ENCODE results near the gene ZFR2. TPM values are rescaled to one million over a fixed set of nuclear protein-coding genes. Genes with fewer than 3 reads are reported as not detected.

The ZFR2 gene
- total RNA-seq, 1 experiment from 2014 or later, result not detected

DNA sequence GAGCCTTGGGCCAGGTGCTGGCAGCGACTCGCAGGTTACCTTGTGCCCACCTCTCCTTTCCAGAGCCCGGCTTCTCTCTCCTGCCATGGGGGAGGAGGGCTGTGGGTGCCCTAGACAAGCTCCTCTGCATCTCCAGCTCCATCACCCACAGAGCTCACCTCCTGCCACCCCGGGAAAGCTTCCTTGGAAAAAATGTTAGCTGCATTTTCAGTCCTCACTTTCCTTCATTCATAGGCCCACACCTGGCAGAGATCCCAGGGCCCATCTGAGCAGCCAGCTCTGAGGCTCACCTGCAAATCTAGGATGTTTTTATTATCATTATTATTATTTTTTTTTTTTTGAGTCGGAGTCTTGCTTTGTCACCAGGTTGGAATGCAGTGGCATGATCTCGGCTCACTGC is 36.8 kb downstream of the ZFR2 start:
- no peak for DNase-seq
- Mint-ChIP-seq H3K27me3 (ENCODE audit: unreplicated experiment) (peaks cover 8% of the 10 kb centered on the region), H3K36me3 (ENCODE audit: insufficient read depth, unreplicated experiment) (no peaks in the 10 kb centered on the region), H3K9me3 (ENCODE audit: low read depth, unreplicated experiment) (no peaks in the 10 kb centered on the region), H3K27ac (ENCODE audit: unreplicated experiment) (no peak overlapping the region), H3K4me1 (ENCODE audit: low read depth, unreplicated experiment) (no peaks in the 10 kb centered on the region), H3K4me3 (ENCODE audit: low read depth, unreplicated experiment) (no peak overlapping the region)
- CTCF ChIA-PET, result interaction anchor here (0.6 kb wide), 1 partner anchor 17 kb away, joined by 3 read pairs; no protein-coding TSS in a partner anchor
- intact Hi-C loops (cut with micrococcal nuclease; ENCODE audit: unreplicated experiment), result no loop called here
- no peak for TF ChIP-seq CTCF (IDR thresholded peaks at IDR 0.05; ENCODE audit: unreplicated experiment)
- no TSS peak for BruUV-seq (replicated peaks)

- no peak for TF ChIP-seq CTCF (IDR thresholded peaks at IDR 0.05; ENCODE audit: unreplicated experiment)
- Mint-ChIP-seq H3K36me3 (ENCODE audit: insufficient read depth, unreplicated experiment) (no peaks in the 10 kb centered on the region), H3K27ac (ENCODE audit: unreplicated experiment) (no peak overlapping the region), H3K4me3 (ENCODE audit: low read depth, unreplicated experiment) (no peak overlapping the region), H3K4me1 (ENCODE audit: low read depth, unreplicated experiment) (no peaks in the 10 kb centered on the region), H3K27me3 (ENCODE audit: unreplicated experiment) (peaks cover 8% of the 10 kb centered on the region), H3K9me3 (ENCODE audit: low read depth, unreplicated experiment) (no peaks in the 10 kb centered on the region)
- intact Hi-C loops (cut with micrococcal nuclease; ENCODE audit: unreplicated experiment), result no loop called here
- BruUV-seq (replicated peaks), result no TSS peak
- CTCF ChIA-PET, result no interaction called here
- DNase-seq, result no peak
Observed at GRCh38 chr19:3831601-3832000, 37.2 kb downstream of the ZFR2 start.

DNA sequence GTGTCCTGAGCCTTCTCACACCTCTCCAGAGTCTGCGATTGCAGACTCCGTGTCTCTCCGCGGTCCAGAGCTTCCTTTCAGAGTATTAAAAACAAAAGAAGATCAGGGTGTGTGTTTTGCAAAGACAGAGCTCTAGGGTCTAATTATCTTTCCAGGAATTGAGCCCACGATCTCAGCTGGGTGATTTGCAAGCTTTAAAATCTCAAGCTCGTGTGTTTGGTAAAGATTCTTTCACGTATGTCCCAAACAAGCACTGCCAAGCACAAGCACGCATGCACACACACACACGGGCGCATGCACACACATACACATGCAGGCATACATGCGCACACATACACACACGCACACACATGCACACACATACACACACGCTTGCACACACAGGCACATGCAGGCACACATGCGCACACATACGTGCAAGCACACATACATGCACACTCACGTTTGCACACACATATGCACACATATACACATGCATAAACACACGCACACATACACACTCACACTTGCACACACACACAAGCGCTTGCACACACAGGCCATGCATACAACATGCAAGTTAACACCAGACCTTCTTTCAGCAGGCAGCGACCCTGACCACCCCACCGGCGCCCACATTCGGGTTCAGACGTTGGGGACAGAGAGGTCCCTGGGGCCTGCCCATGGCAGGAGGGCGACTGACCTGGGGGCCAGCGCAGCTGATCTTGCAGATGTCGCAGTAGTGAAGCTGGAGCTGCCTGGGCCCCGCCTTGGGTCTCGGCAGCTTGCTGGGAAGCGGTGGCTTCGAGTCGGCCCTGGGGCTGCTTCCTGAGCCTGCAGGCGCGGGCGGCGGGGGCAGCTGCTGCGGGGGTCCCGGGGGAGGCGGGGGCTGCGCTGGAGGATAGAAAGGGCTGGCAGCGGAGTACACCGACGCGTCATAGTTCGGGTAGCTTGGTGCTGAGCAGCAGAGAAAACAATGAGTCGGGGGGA is 37.9 kb downstream of the ZFR2 start:
- H3K27ac Mint-ChIP-seq (ENCODE audit: unreplicated experiment), result no peak overlapping the region
- H3K36me3 Mint-ChIP-seq (ENCODE audit: insufficient read depth, unreplicated experiment), result no peaks in the 10 kb centered on the region
- intact Hi-C loops (cut with micrococcal nuclease; ENCODE audit: unreplicated experiment), result no loop called here
- no peak for DNase-seq
- BruUV-seq (replicated peaks), result no TSS peak
- CTCF ChIA-PET, result no interaction called here
- no peak for TF ChIP-seq CTCF (IDR thresholded peaks at IDR 0.05; ENCODE audit: unreplicated experiment)
- H3K27me3 Mint-ChIP-seq (ENCODE audit: unreplicated experiment), result peaks cover 12% of the 10 kb centered on the region
- H3K4me3 Mint-ChIP-seq (ENCODE audit: low read depth, unreplicated experiment), result no peak overlapping the region
- no peaks in the 10 kb centered on the region for H3K9me3 Mint-ChIP-seq (ENCODE audit: low read depth, unreplicated experiment)
- H3K4me1 Mint-ChIP-seq (ENCODE audit: low read depth, unreplicated experiment), result no peaks in the 10 kb centered on the region

DNA sequence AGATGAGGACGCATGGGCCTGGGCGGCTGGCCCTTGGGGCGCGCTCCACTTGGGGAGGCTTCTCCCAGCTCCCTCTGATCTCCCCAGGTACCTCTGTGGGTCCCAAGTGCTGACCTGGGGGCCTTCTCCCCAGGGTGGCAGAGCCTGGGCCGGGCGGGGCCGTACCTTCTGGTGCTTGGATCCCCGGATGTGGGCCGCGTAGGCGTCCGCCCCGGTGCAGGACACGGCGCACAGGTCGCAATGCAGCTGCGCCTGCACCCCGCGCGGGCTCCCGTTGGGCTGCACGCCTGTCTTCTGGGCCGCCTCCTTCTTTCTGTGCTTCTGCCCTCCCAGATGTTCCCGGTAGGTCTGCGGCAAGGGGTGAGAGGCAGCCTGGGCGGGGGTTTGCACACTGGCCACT is 41.5 kb downstream of the ZFR2 start:
- Mint-ChIP-seq H3K4me1 (ENCODE audit: low read depth, unreplicated experiment) (no peaks in the 10 kb centered on the region), H3K27me3 (ENCODE audit: unreplicated experiment) (peaks cover 33% of the 10 kb centered on the region), H3K9me3 (ENCODE audit: low read depth, unreplicated experiment) (no peaks in the 10 kb centered on the region), H3K27ac (ENCODE audit: unreplicated experiment) (no peak overlapping the region), H3K4me3 (ENCODE audit: low read depth, unreplicated experiment) (no peak overlapping the region), H3K36me3 (ENCODE audit: insufficient read depth, unreplicated experiment) (no peaks in the 10 kb centered on the region)
- intact Hi-C loops (cut with micrococcal nuclease; ENCODE audit: unreplicated experiment), result no loop called here
- BruUV-seq (replicated peaks), result no TSS peak
- CTCF ChIA-PET, result no interaction called here
- DNase-seq, result no peak
- TF ChIP-seq CTCF (IDR thresholded peaks at IDR 0.05; ENCODE audit: unreplicated experiment), result no peak

Data from Calu3 (cell line).